H1 (cell line): ENCODE data around the gene MED31. TPM values are rescaled to one million over a fixed set of nuclear protein-coding genes. Genes with fewer than 3 reads are reported as not detected.

Source experiments
- CTCF ChIA-PET: fragments of 300-600 bp; sonication (Branson Sonifier 250); formaldehyde crosslinking; loops from one replicate; lab custom pipeline; 2021; ENCODE audit not compliant: partially characterized antibody; lab: Charles Lee
- POLR2A ChIA-PET: fragments of 300-600 bp; sonication (Branson Sonifier 250); formaldehyde crosslinking; loops from one replicate; lab custom pipeline; 2021; ENCODE audit warnings: inconsistent platforms; ENCODE audit not compliant: partially characterized antibody; lab: Charles Lee
- DNase-seq, 2 experiments: peaks; one replicate each; pipeline versions ENCODE4 v3.0.0 to v3.0.0-alpha.2; 2010 to 2022; ENCODE audit warnings: low spot score in 2 of 2, low read depth in 1 of 2, mixed read lengths in 1 of 2
- FAIRE-seq: peaks from 2 replicates; lab custom pipeline; 2011; peaks lifted over from hg19 to GRCh38; lab: Jason Lieb, UNC
- H2AFZ ChIP-seq: 2 replicates; pipeline ENCODE4 v1.8.1; 2012; ENCODE audit warnings: low read length, inconsistent platforms
- H2AK5ac ChIP-seq: 2 replicates; pipeline ENCODE4 v1.6.1; 2013; ENCODE audit warnings: low read depth, low read length
- H2BK120ac ChIP-seq: replicated peaks from 2 replicates; pipeline ENCODE3; 2013; ENCODE audit warnings: low read depth, low read length, inconsistent platforms
- H2BK12ac ChIP-seq: 2 replicates; pipeline ENCODE4 v1.6.1; 2013; ENCODE audit warnings: low read depth, low read length
- H2BK15ac ChIP-seq: 2 replicates; pipeline ENCODE4 v1.6.1; 2013; ENCODE audit warnings: low read length
- H2BK20ac ChIP-seq: 2 replicates; pipeline ENCODE4 v1.6.1; 2013; ENCODE audit warnings: low read length
- H2BK5ac ChIP-seq: 2 replicates; pipeline ENCODE4 v1.6.1; 2013; ENCODE audit warnings: low read depth, low read length
- H3K14ac ChIP-seq: 2 replicates; pipeline ENCODE4 v1.6.1; 2013; ENCODE audit warnings: inconsistent platforms; ENCODE audit not compliant: insufficient read length
- H3K18ac ChIP-seq: 2 replicates; pipeline ENCODE4 v1.6.1; 2013; ENCODE audit warnings: low read length; ENCODE audit errors: extremely low read depth
- H3K23ac ChIP-seq: 2 replicates; pipeline ENCODE4 v1.6.1; 2013; ENCODE audit warnings: inconsistent platforms; ENCODE audit not compliant: insufficient read length
- H3K23me2 ChIP-seq: 2 replicates; pipeline ENCODE4 v1.6.1; 2013; ENCODE audit warnings: low read depth, low read length
- H3K27ac ChIP-seq: 2 replicates; pipeline ENCODE4 v1.6.1; 2011; ENCODE audit warnings: low read depth, low read length, inconsistent platforms
- H3K27me3 ChIP-seq, 4 experiments: replicated peaks in 1 of 4; 1 replicate in 1 of 4; 2 replicates in 3 of 4; pipeline versions ENCODE4 v1.6.1 to v1.8.1; 2011 to 2013; ENCODE audit warnings: low read length in 3 of 4, mild to moderate bottlenecking in 3 of 4, inconsistent platforms in 2 of 4, mixed read lengths in 2 of 4, moderate library complexity in 1 of 4; ENCODE audit not compliant: control insufficient read depth in 3 of 4, insufficient read depth in 3 of 4; ENCODE audit errors: extremely low read depth in 1 of 4
- H3K36me3 ChIP-seq, 4 experiments: 2 replicates each; pipeline versions ENCODE4 v1.6.1 to v1.8.1; 2011 to 2013; ENCODE audit warnings: mild to moderate bottlenecking in 4 of 4, low read length in 3 of 4, moderate library complexity in 2 of 4, control low read depth in 1 of 4, inconsistent platforms in 1 of 4; ENCODE audit not compliant: insufficient read depth in 4 of 4, control insufficient read depth in 2 of 4
- H3K4ac ChIP-seq: replicated peaks from 2 replicates; pipeline ENCODE3; 2013; ENCODE audit warnings: low read length, low read depth, mixed read lengths, inconsistent platforms; ENCODE audit not compliant: insufficient read length
- H3K4me1 ChIP-seq, 4 experiments: replicated peaks in 1 of 4; 1 replicate in 1 of 4; 2 replicates in 3 of 4; pipeline versions ENCODE4 v1.6.1 to v1.8.1; 2011 to 2013; ENCODE audit warnings: low read length in 3 of 4, inconsistent platforms in 2 of 4, mixed read lengths in 1 of 4; ENCODE audit not compliant: insufficient read depth in 4 of 4, control insufficient read depth in 3 of 4
- H3K4me2 ChIP-seq, 2 experiments: 2 replicates each; pipeline versions ENCODE4 v1.6.1 to v1.8.1; 2011 to 2013; ENCODE audit warnings: low read depth in 2 of 2, low read length in 2 of 2, control low read depth in 1 of 2, inconsistent platforms in 1 of 2, mild to moderate bottlenecking in 1 of 2; ENCODE audit not compliant: insufficient read depth in 1 of 2
- H3K4me3 ChIP-seq, 4 experiments: fragments of 200-600, 300-600 bp in 1 of 4; sonication (generic), shearing (Covaris generic), sonication (Bioruptor Twin) in 1 of 4; 2 replicates each; pipeline versions ENCODE4 v1.5.1 to v1.8.1; 2011 to 2016; ENCODE audit warnings: low read length in 4 of 4, low read depth in 3 of 4, control low read depth in 2 of 4, inconsistent platforms in 2 of 4, mild to moderate bottlenecking in 2 of 4, mixed read lengths in 1 of 4, moderate library complexity in 1 of 4; ENCODE audit not compliant: insufficient read depth in 2 of 4; ENCODE audit errors: extremely low read depth in 1 of 4
- H3K56ac ChIP-seq: replicated peaks from 2 replicates; pipeline ENCODE3; 2013; ENCODE audit warnings: low read depth, mild to moderate bottlenecking, mixed read lengths, low read length, inconsistent platforms; ENCODE audit not compliant: insufficient read length
- H3K79me1 ChIP-seq: 2 replicates; pipeline ENCODE4 v1.6.1; 2013; ENCODE audit warnings: low read depth, low read length, control low read depth
- H3K79me2 ChIP-seq, 2 experiments: 2 replicates each; pipeline versions ENCODE4 v1.6.1 to v1.8.1; 2012 to 2013; ENCODE audit warnings: low read length in 2 of 2, mild to moderate bottlenecking in 2 of 2, inconsistent platforms in 1 of 2; ENCODE audit not compliant: insufficient read depth in 2 of 2, control insufficient read depth in 1 of 2
- H3K9ac ChIP-seq, 4 experiments: replicated peaks in 1 of 4; 1 replicate in 1 of 4; 2 replicates in 3 of 4; pipeline versions ENCODE4 v1.6.1 to v1.8.1; 2011 to 2013; ENCODE audit warnings: low read depth in 3 of 4, low read length in 3 of 4, control low read depth in 2 of 4, mild to moderate bottlenecking in 2 of 4, moderate library complexity in 2 of 4, inconsistent platforms in 1 of 4; ENCODE audit errors: extremely low read depth in 1 of 4
- H3K9me3 ChIP-seq, 2 experiments: 2 replicates each; pipeline versions ENCODE4 v1.6.1 to v1.8.1; 2012 to 2013; ENCODE audit warnings: mild to moderate bottlenecking in 2 of 2, moderate library complexity in 2 of 2, control low read depth in 1 of 2, inconsistent platforms in 1 of 2, low read depth in 1 of 2, low read length in 1 of 2, mixed read lengths in 1 of 2; ENCODE audit not compliant: insufficient read depth in 2 of 2
- H4K20me1 ChIP-seq, 2 experiments: replicated peaks in 1 of 2; 2 replicates each; pipeline versions ENCODE3 to v1.8.1; 2011 to 2013; ENCODE audit warnings: inconsistent platforms in 2 of 2, low read length in 2 of 2, mild to moderate bottlenecking in 1 of 2; ENCODE audit not compliant: insufficient read depth in 2 of 2, control insufficient read depth in 1 of 2
- H4K5ac ChIP-seq: 2 replicates; pipeline ENCODE4 v1.6.1; 2013; ENCODE audit warnings: low read length, low read depth, mixed read lengths, inconsistent platforms; ENCODE audit not compliant: insufficient read length
- H4K8ac ChIP-seq: 2 replicates; pipeline ENCODE4 v1.8.0; 2013; ENCODE audit warnings: mild to moderate bottlenecking, moderate library complexity, low read length, inconsistent platforms; ENCODE audit not compliant: insufficient read depth; ENCODE audit errors: extremely low read depth
- H4K91ac ChIP-seq: replicated peaks from 2 replicates; pipeline ENCODE3; 2013; ENCODE audit warnings: low read length, mixed read lengths, inconsistent platforms; ENCODE audit not compliant: insufficient read length
- ASH2L ChIP-seq: fragments of 200-600, 300-600 bp; sonication (generic); IDR thresholded peaks from one replicate; pipeline ENCODE4 v1.7.1; 2017; ENCODE audit warnings: low read length
- CHD1 ChIP-seq: IDR thresholded peaks from 2 replicates; pipeline ENCODE4 v1.6.1; 2012; ENCODE audit warnings: low read depth, low read length, improper control_type of control experiment
- CREB1 ChIP-seq: IDR thresholded peaks from 2 replicates; pipeline ENCODE4 v1.6.1; 2012; ENCODE audit warnings: inconsistent platforms
- CTBP2 ChIP-seq: IDR thresholded peaks from 2 replicates; pipeline ENCODE4 v1.7.0; 2011; ENCODE audit warnings: borderline replicate concordance, mild to moderate bottlenecking, moderate library complexity, mixed read lengths, low read length; ENCODE audit not compliant: insufficient read depth, insufficient read length
- GABPA ChIP-seq: IDR thresholded peaks from 2 replicates; pipeline ENCODE4 v1.6.1; 2011; ENCODE audit warnings: mild to moderate bottlenecking, low read length, moderate library complexity, borderline replicate concordance; ENCODE audit not compliant: insufficient read depth
- KDM4A ChIP-seq: IDR thresholded peaks from one replicate; pipeline ENCODE4 v1.7.1; 2012; ENCODE audit warnings: low read depth, mild to moderate bottlenecking, moderate library complexity, low read length, inconsistent platforms; ENCODE audit not compliant: severe bottlenecking
- NANOG ChIP-seq: IDR thresholded peaks from 2 replicates; pipeline ENCODE4 v1.6.1; 2011; ENCODE audit warnings: low read length, low read depth, mild to moderate bottlenecking, inconsistent platforms; ENCODE audit not compliant: insufficient read depth, poor library complexity, severe bottlenecking
- NRF1 ChIP-seq: IDR thresholded peaks from 2 replicates; pipeline ENCODE4 v1.6.1; 2011; ENCODE audit warnings: mild to moderate bottlenecking, low read depth, low read length, improper control_type of control experiment
- PHF8 ChIP-seq: fragments of 200-600 bp; sonication (generic); conservative IDR thresholded peaks from 2 replicates; pipeline ENCODE4 v1.7.1; 2012; ENCODE audit warnings: low read depth, mild to moderate bottlenecking, inconsistent platforms, low read length, moderate library complexity
- RBBP5 ChIP-seq: IDR thresholded peaks from 2 replicates; pipeline ENCODE4 v1.7.1; 2012; ENCODE audit warnings: low read depth, mild to moderate bottlenecking, inconsistent platforms, low read length, moderate library complexity, borderline replicate concordance
- TAF1 ChIP-seq: IDR thresholded peaks from 2 replicates; pipeline ENCODE4 v1.6.1; 2011; ENCODE audit warnings: mild to moderate bottlenecking, low read depth, low read length
- TEAD4 ChIP-seq: IDR thresholded peaks from 2 replicates; pipeline ENCODE4 v1.6.1; 2012; ENCODE audit warnings: low read depth, low read length, inconsistent platforms, mixed read lengths
- WGBS, 2 experiments: shearing (Covaris generic) in 1 of 2; methylation state at CpG; one replicate each; pipeline versions ENCODE4 v1.1.6 to v1.1.7; 2013 to 2015; ENCODE audit warnings: low lambda C conversion rate in 2 of 2, mixed read lengths in 2 of 2, inconsistent platforms in 1 of 2, low coverage in 1 of 2, missing lambda C conversion rate in 1 of 2; ENCODE audit not compliant: insufficient replicate concordance in 2 of 2, insufficient coverage in 1 of 2, insufficient read length in 1 of 2; ENCODE audit errors: extremely low coverage in 1 of 2, missing lambda C conversion rate in 1 of 2; 5-methylcytosine and 5-hydroxymethylcytosine counted together
- polyA plus RNA-seq, 7 experiments: library from polyadenylated mRNA; depleted of rRNA in 3 of 7; stranded (reverse) in 5 of 7; unstranded in 2 of 7; fragments of >200 nt in 5 of 7; fragments of 200-250 nt in 2 of 7; gene quantifications; 1 replicate in 5 of 7; 2 replicates in 1 of 7; 4 replicates in 1 of 7; pipeline versions ENCODE4 v1.2.1 to v1.2.3, GENCODE V29; 2011 to 2013; ENCODE audit warnings: missing spikeins in 2 of 7, mixed read lengths in 2 of 7
- total RNA-seq: library from RNA; stranded (reverse); fragmentation: NEBNext Ultra II Directional; extraction: Animal tissue kit (Norgen Biotek cat#: 25700); gene quantifications from 2 replicates; pipeline ENCODE4 v1.2.1, GENCODE V29; 2021
- TF ChIP-seq, protein P1 (sequence below): IDR thresholded peaks from 2 replicates; pipeline ENCODE4 v1.6.1; 2012; ENCODE audit warnings: inconsistent platforms

The MED31 gene
- total and polyA plus RNA-seq, 2 of the 8 experiments (the other 6 are each of a cell fraction or from before 2014, with no cell fraction given) = 4.6 to 12.3 TPM

DNA sequence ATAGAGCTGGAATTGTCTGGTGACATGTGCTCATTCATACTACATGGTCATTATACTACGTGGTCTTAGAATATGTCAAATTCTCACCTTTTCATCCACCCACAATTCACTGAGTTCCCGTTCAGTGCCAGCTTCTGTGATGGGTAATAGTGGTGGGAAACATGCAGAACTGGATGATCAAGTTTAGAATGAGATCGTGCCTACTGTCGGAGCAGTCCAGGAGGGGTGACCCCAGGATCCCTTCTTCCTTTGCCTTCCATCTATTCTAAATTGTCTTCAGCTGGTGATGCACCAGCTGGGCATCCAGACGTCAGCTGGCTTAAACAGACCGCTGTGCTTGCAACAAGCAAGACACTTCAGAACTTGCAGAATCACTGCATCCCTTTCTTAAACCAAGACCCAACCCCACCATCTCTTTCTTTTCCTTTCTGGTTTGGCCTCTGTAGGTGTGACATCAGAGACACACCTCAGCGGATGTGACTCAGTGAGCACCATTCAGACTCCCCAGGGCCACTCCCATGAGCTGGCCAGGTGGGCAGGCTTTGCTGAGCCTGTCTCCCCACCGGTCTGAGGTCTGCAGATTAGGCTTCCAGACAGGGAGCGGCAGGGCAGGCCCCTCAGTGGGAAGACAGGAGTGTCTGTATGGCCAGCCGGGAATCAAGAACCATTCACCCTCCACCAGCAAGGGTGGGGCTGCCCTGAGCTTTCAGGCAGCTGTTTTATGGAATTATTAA lies 18.2 kb upstream of the MED31 start:
- DNase-seq (no peak), FAIRE-seq (no peak)
- Histone ChIP-seq H3K4me2 (no peak overlapping the region), H3K9ac (no peak overlapping the region), H3K4ac (no peak overlapping the region), H4K91ac (no peak overlapping the region), H3K18ac (no peak overlapping the region), H2AFZ (no peak overlapping the region), H4K8ac (no peak overlapping the region), H3K79me2 (no peaks in the 10 kb centered on the region), H3K9me3 (no peaks in the 10 kb centered on the region), H4K5ac (no peak overlapping the region), H2AK5ac (no peak overlapping the region), H2BK120ac (no peak overlapping the region), H2BK5ac (no peak overlapping the region), H3K4me3 (no peak overlapping the region), H4K20me1 (peaks cover 0 to 2% of the 10 kb centered on the region in 2 experiments), H2BK15ac (no peak overlapping the region), H3K4me1 (peaks cover 0 to 2% (median 1%) of the 10 kb centered on the region in 4 experiments; a peak in 1 of 7 replicates), H3K36me3 (no peaks in the 10 kb centered on the region), H3K23me2 (no peaks in the 10 kb centered on the region), H3K14ac (no peak overlapping the region), H2BK12ac (no peak overlapping the region), H2BK20ac (no peak overlapping the region), H3K27me3 (peaks cover 0 to 6% (median 4%) of the 10 kb centered on the region in 4 experiments; a peak in 2 of 7 replicates), H3K27ac (no peak overlapping the region), H3K56ac (no peak overlapping the region), H3K79me1 (no peaks in the 10 kb centered on the region), H3K23ac (no peak overlapping the region)
- WGBS, 2 experiments = 87% methylated on average over 10 of the region's 10 CpGs; no CpG with 5 or more reads in 1 of the 2 experiments
- CTCF ChIA-PET = interaction anchor here (0.5 to 4.8 kb wide), 9 partner anchors 8 to 311 kb away, joined by 3 to 41 read pairs (median 3); partner anchors contain the start of gene SLC13A5
- POLR2A ChIA-PET = interaction anchor here (1.4 kb wide), 1 partner anchor 30 kb away, joined by 4 read pairs; a partner anchor contains a TSS
- no peak for TF ChIP-seq TEAD4
- no peak for TF ChIP-seq NANOG
- TF ChIP-seq, protein P1, sequence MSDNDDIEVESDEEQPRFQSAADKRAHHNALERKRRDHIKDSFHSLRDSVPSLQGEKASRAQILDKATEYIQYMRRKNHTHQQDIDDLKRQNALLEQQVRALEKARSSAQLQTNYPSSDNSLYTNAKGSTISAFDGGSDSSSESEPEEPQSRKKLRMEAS = no peak
- no peak for TF ChIP-seq TAF1
- no peak for TF ChIP-seq GABPA
- no peak for TF ChIP-seq RBBP5
- TF ChIP-seq NRF1 = no peak
- TF ChIP-seq KDM4A = no peak
- TF ChIP-seq ASH2L = no peak
- no peak for TF ChIP-seq CREB1
- TF ChIP-seq CHD1 = no peak
- TF ChIP-seq CTBP2 = no peak
- TF ChIP-seq PHF8 = no peak
